Measurements from ENCODE around the gene TPPP.

Gene TPPP

GRCh38 chr5:624951-625230, 68.3 kb downstream of the TPPP start:
- no peak for DNase-seq (ENCODE audit: low read depth in 2 of 2)

GRCh38 chr5:624118-624950, 68.8 kb downstream of the TPPP start:
- DNase-seq (ENCODE audit: low read depth in 2 of 2), result no peak

GRCh38 chr5:623531-623930, 69.6 kb downstream of the TPPP start:
- DNase-seq (ENCODE audit: low read depth in 2 of 2), result no peak

- no peak for DNase-seq (ENCODE audit: low read depth in 2 of 2)
Measured at GRCh38 chr5:622946-623522, 70.1 kb downstream of the TPPP start.

DNA sequence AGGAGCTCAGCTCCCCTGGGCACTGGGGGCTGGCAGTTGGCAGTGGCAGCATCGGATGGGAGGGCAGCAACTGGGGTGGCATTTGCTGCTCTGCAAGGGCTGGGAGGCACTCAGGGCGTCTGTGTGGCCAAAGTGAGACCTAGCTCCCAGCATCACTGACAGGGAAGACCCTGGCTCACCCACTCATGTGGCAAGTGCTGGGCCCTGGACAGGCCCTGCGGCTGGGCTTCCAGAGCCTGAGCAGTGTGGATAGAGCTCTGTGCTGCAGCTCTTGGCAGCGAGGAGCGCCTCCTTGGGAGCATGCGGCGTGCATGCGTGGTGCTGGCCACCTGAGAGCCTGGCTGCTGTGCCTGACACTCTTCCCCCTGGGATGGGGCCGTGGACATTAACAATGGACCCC, 70.8 kb downstream of the TPPP start:
- DNase-seq (ENCODE audit: low read depth in 2 of 2), result no peak

DNA sequence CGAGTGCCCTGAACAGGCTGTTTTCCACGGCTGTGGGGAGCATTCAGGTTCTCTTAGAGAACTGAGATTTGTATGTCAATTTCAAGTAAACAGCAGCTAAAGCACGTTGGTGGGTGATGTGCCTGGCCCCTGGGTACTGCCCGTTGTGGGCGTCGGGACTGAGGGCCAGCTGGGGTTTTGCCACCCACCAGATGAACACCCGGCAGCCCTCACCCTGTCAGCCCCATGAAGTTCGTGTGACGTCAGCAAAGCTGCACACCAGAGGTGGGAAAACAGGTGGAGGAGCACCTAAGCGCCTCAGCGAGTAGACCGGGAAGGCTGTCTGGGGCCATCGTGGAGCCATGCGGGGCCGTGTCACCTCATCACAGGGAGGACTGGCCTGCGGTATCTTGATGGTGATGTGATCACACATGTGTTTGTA, 71.8 kb downstream of the TPPP start:
- DNase-seq (ENCODE audit: low read depth in 2 of 2), result no peak

DNA sequence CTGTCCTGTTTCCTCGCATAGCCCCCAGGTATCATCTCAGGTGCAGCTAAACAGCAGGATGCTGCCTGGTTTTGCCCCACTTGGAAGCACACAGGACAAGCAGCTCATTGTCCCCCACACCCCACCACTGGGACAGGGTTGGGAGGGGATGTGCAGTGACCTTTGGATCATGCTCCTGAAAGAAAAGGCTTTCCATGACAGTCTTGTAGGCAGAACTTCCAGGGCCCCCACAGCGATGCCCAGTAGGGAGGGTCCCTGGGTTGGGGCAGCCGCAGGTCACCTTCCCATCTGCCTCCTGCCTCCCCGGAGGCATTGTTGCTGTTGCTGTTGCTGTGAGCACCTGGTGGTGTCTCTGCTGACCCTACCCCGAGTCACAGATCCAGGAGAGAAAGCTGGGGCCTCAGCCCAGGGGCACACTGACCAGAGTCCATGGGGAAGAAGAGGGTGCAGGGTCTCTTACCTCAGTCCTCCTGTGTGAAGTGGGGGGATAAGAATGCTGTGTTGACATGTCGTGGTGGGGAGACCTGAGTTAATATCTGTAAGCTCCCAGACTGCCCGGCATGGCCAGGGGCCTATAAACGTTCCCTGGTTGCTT, 72.5 kb downstream of the TPPP start:
- no peak for DNase-seq (ENCODE audit: low read depth in 2 of 2)

DNA sequence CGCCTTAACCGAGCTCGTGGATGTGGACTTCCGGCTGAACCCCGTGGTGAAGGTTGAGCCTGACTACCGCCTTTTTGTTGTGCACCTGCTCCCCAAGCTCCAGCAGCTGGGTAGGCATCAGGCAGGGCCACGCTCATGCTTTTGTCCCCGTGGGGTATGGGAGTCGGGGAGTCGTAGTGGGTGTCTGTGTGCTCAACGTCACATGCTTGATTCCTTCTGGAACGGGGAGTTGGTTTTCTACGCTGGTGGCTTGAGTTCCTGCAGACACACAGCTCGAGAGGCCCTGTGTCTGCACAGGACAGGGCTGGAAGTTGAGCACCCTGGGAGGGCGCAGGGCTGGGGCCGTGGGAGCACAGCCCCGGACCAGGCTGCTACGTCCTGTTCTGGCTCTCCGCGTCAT, 73.0 kb downstream of the TPPP start:
- DNase-seq (ENCODE audit: low read depth in 2 of 2), result no peak

DNA sequence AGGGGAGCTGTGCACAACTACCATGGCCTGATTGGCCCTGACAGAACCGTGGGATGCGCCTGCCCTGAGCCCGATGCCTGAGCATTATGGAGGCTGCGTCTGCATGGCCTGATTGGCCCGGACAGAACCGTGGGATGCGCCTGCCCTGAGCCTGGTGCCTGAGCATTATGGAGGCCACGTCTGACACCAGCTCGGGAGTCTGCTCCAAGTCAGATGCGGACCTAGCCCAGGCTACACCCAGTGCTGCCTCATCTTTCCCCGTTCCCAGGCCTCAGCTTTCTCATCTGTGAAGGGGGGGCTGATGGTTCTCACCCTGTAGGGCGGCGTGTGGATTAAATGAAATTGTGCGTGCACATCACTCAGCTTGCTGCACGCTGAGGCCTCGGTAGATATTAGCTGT, 73.7 kb downstream of the TPPP start:
- no peak for DNase-seq (ENCODE audit: low read depth in 2 of 2)

DNA sequence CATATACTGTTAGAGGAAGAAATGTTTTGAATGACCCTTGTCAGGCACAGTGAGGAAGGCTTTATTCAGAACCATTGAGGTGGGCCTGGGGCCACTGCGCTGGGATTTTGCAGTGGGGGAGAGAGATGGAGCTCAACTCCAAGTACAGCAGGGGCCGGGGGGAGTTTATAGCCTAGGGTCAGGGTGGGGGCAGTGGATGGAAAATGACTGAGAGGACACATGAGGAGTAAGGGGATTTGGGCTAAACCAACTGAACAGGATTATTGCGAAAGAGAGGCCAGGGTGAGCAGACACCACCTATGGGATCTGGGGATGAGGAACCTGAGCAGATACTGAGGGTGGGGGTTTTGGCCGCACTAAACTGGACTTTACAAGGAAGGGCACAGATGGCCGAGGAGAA, 74.7 kb downstream of the TPPP start:
- no peak for DNase-seq (ENCODE audit: low read depth in 2 of 2)

- no peak for DNase-seq (ENCODE audit: low read depth in 2 of 2)
Measured at GRCh38 chr5:617896-618295, 75.3 kb downstream of the TPPP start.

- no peak for DNase-seq (ENCODE audit: low read depth in 2 of 2)
Measured at GRCh38 chr5:616484-617039, 76.6 kb downstream of the TPPP start.

DNA sequence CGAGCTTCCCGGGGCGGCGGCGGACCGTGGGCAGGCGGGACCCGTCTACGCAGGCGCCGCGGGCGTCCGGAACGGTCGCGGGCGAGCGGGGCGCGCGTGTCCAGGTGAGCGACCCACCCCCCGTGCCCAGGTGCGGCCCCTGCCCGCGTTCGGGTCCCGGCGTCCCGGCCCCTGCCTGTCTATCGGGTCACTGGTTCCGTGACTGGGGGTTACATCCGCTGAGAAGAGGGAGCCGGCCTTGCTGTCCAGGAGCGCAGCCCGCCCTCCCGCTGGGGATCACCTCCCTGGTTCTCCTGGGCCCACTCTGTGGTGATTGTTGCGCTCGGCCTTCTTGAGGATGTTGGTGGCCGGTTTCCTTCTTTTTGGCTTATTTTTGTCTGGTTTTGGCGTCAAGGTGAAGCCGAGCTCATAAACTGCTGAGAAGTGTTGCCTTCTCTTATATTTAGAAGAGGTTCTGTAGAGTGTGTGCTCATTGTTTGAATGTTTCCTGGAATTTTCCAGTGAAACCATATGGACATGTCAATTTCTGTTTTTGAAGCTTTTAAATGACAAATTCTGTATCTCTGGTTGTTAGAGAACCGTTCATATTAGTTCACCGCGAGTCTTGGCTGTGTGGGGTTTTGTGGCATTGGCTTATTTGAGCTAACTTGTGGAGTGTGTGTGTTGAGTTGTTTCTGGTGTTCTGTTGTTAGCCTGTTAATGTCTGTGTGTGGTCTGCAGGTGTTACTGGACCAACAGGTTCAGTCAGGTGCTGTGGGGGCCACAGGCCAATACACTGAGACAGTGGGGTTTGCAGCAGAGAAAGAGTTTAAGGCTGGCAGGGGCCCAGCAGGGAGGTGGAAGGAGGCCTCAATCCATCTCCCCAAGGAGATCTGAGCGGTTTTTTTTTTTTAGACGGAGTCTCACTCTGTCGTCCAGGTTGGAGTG, 80.4 kb downstream of the TPPP start:
- peak in 1 of 2 donors; percentile 25 for DNase-seq (ENCODE audit: low read depth in 2 of 2)

DNA sequence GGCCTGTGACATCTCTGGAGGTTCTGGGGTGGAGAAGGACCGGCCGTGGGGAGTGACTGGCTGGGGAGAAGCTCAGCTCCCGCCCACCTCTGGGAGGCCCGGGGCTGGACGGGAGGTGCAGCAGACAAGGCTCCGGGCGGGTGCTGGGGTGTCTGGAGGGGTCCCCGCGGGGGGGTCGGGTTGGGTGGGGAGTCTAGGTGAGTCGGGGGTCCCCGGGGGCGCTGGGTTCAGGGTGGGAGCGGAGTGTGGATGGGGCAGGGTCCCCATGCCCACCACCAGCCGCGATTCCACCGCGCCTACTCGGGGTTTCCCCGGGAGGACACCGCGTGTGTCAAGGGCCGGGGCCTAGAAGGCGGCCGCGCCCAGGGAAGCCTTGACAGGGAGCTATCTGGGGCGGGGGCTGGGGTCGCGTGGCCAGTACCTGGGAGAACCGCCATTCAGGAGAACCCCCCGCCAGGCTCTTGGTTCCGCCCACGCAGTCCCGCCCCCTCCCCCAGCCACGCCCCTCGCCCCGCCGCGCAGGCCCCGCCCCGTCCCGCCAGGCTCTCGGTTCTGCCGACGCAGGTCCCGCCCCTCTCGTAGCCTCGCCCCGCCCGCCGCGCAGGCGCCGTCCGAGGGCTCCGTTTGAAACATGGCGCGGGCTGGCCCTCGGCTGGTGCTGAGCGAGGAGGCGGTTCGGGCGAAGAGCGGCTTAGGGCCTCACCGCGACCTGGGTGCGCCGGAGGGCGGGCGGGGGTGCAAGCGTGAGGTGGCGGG, 81.2 kb downstream of the TPPP start, which contains the start of gene CEP72:
Gene CEP72 (plus strand): TSS at position 610 of the 756 bp plus-strand sequence. CDS start 22 bp downstream, at position 632.
- DNase-seq (ENCODE audit: low read depth in 2 of 2), result peak; percentile 90 to 93

GRCh38 chr5:610744-611730, 82.1 kb downstream of the TPPP start:
- DNase-seq (ENCODE audit: low read depth in 2 of 2), result no peak

GRCh38 chr5:610011-610743, 83.0 kb downstream of the TPPP start:
- no peak for DNase-seq (ENCODE audit: low read depth in 2 of 2)

Data from stimulated activated CD8-positive, alpha-beta memory T cell treated with anti-CD3 and anti-CD28 coated beads, Interleukin-2, amount 100 ng/mL, for 48 hours (primary cell).